ENCODE measurements around the gene NRIP3.

- TF ChIP-seq CTCF (conservative IDR thresholded peaks at IDR 0.05) (no peak), EZH2 (IDR thresholded peaks at IDR 0.05; ENCODE audit: low read depth) (no peak)
Observed at GRCh38 chr11:8932564-8933180, 71.1 kb downstream of the NRIP3 start, which contains the start of gene C11orf16.
